Lung (tissue), 12 donors: Measurements from ENCODE around the gene ADGRA1. TPM values are rescaled to one million over a fixed set of nuclear protein-coding genes. Genes with fewer than 3 reads are reported as not detected.

Experiments
- ATAC-seq: fragments of 200-7000 bp; cut with Tn5 transposase; one replicate; pipeline ENCODE4 v1.9.1; 2020; ENCODE audit warnings: moderate number of reproducible peaks; ENCODE audit not compliant: insufficient read depth, low FRiP score
- DNase-seq, 3 donors: peaks; one replicate each; pipeline ENCODE4 v3.0.0-alpha.2; 2013 to 2017
- H3K27ac ChIP-seq, 2 donors: one replicate each; pipeline ENCODE4 v1.5.1; 2013; ENCODE audit warnings: mild to moderate bottlenecking in 2 of 2, moderate library complexity in 2 of 2, control low read depth in 1 of 2, inconsistent platforms in 1 of 2, low read depth in 1 of 2, low read length in 1 of 2
- H3K27me3 ChIP-seq, 3 donors: one replicate each; pipeline ENCODE4 v1.5.1; 2013; ENCODE audit warnings: low read length in 2 of 3; ENCODE audit not compliant: control insufficient read depth in 3 of 3, insufficient read depth in 3 of 3
- H3K36me3 ChIP-seq, 4 donors: one replicate each; pipeline ENCODE4 v1.5.1; 2013; ENCODE audit warnings: low read length in 4 of 4, mild to moderate bottlenecking in 1 of 4, moderate library complexity in 1 of 4; ENCODE audit not compliant: control insufficient read depth in 4 of 4, insufficient read depth in 4 of 4
- H3K4me1 ChIP-seq, 5 donors: one replicate each; pipeline ENCODE4 v1.5.1; 2013; ENCODE audit warnings: low read length in 5 of 5, mild to moderate bottlenecking in 2 of 5, moderate library complexity in 1 of 5; ENCODE audit not compliant: control insufficient read depth in 5 of 5, insufficient read depth in 5 of 5
- H3K4me3 ChIP-seq: one replicate; pipeline ENCODE4 v1.5.1; 2013; ENCODE audit warnings: mild to moderate bottlenecking, control low read depth, moderate library complexity
- H3K9ac ChIP-seq, 2 donors: one replicate each; pipeline ENCODE4 v1.5.1; 2013; ENCODE audit warnings: low read length in 2 of 2, control low read depth in 1 of 2; ENCODE audit not compliant: insufficient read depth in 1 of 2
- H3K9me3 ChIP-seq, 4 donors: one replicate each; pipeline ENCODE4 v1.5.1; 2013; ENCODE audit warnings: low read length in 3 of 4, mild to moderate bottlenecking in 1 of 4, moderate library complexity in 1 of 4; ENCODE audit not compliant: control insufficient read depth in 4 of 4, insufficient read depth in 3 of 4
- WGBS, 2 donors: extraction: QIAGEN DNeasy Blood & Tissue Kit; methylation state at CpG; one replicate each; pipeline ENCODE4 v1.1.7; 2013; 5-methylcytosine and 5-hydroxymethylcytosine counted together
- polyA plus RNA-seq, 2 donors: library from polyadenylated mRNA; stranded (reverse); fragments of 200-250 nt; gene quantifications; one replicate each; pipeline ENCODE4 v1.2.1, GENCODE V29; 2013
- total RNA-seq, 2 donors: library from RNA; depleted of rRNA in 1 of 2; stranded (reverse); fragments of >200 nt in 1 of 2; gene quantifications; one replicate each; pipeline ENCODE4 v1.2.1, GENCODE V29; 2014 to 2021
- TF ChIP-seq, protein P1 (sequence below): IDR thresholded peaks from 2 replicates; pipeline ENCODE4 v1.5.1; 2012; ENCODE audit warnings: mild to moderate bottlenecking; ENCODE audit errors: control extremely low read depth, extremely low read depth
- donor health status: control.
- donor health status: control.
- donor health status: Bipolar disorder and iron deficiency.
- donor health status: healthy.
- donor health status: DM: yes; HTN: yes; CAD: no.

Gene ADGRA1
- total and polyA plus RNA-seq, 4 donors: 0.05 to 1.3 (median 0.20) TPM

GRCh38 chr10:133132473-133133291, 45.0 kb downstream of the ADGRA1 start:
- Histone ChIP-seq H3K9ac (no peak overlapping the region), H3K4me3 (no peak overlapping the region), H3K27ac (no peak overlapping the region), H3K36me3 (no peaks in the 10 kb centered on the region), H3K27me3 (peaks cover 0 to 6% (median 0%) of the 10 kb centered on the region in 3 donors), H3K9me3 (peaks cover 0 to 2% (median 0%) of the 10 kb centered on the region in 4 donors), H3K4me1 (no peaks in the 10 kb centered on the region)
- DNase-seq (no peak), ATAC-seq (no peak)
- TF ChIP-seq, protein P1, sequence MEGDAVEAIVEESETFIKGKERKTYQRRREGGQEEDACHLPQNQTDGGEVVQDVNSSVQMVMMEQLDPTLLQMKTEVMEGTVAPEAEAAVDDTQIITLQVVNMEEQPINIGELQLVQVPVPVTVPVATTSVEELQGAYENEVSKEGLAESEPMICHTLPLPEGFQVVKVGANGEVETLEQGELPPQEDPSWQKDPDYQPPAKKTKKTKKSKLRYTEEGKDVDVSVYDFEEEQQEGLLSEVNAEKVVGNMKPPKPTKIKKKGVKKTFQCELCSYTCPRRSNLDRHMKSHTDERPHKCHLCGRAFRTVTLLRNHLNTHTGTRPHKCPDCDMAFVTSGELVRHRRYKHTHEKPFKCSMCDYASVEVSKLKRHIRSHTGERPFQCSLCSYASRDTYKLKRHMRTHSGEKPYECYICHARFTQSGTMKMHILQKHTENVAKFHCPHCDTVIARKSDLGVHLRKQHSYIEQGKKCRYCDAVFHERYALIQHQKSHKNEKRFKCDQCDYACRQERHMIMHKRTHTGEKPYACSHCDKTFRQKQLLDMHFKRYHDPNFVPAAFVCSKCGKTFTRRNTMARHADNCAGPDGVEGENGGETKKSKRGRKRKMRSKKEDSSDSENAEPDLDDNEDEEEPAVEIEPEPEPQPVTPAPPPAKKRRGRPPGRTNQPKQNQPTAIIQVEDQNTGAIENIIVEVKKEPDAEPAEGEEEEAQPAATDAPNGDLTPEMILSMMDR: no peak
- whole genome bisulfite sequencing, 2 donors: 87 to 93% methylated on average over 26 of the region's 26 CpGs

- DNase-seq (no peak), ATAC-seq (no peak)
- TF ChIP-seq, protein P1: no peak
- H3K27me3 ChIP-seq: peaks cover 0 to 6% (median 0%) of the 10 kb centered on the region in 3 donors
- H3K36me3 ChIP-seq: no peaks in the 10 kb centered on the region
- H3K4me1 ChIP-seq: no peaks in the 10 kb centered on the region
- no peak overlapping the region for H3K27ac ChIP-seq
- 77 to 86% methylated on average over 20 of the region's 20 CpGs for WGBS, 2 donors
- no peak overlapping the region for H3K9ac ChIP-seq
- no peak overlapping the region for H3K4me3 ChIP-seq
- H3K9me3 ChIP-seq: peaks cover 0 to 2% (median 0%) of the 10 kb centered on the region in 4 donors
Observed at GRCh38 chr10:133133471-133134231, 45.9 kb downstream of the ADGRA1 start.

- H3K9ac ChIP-seq: no peak overlapping the region
- H3K9me3 ChIP-seq: peaks cover 0 to 2% (median 0%) of the 10 kb centered on the region in 4 donors
- TF ChIP-seq, protein P1: no peak
- 72 to 78% methylated on average over 20 of the region's 20 CpGs for WGBS, 2 donors
- H3K36me3 ChIP-seq: no peaks in the 10 kb centered on the region
- H3K27me3 ChIP-seq: peaks cover 0 to 6% (median 0%) of the 10 kb centered on the region in 3 donors
- no peak overlapping the region for H3K4me3 ChIP-seq
- peak in 1 of 3 donors; percentile 34 for DNase-seq
- no peaks in the 10 kb centered on the region for H3K4me1 ChIP-seq
- no peak for ATAC-seq
- no peak overlapping the region for H3K27ac ChIP-seq
Observed at GRCh38 chr10:133134411-133135115, 46.8 kb downstream of the ADGRA1 start.
